Measurements from ENCODE around the gene GOLGA6C.
"Not testable (repeated sequence)": the region's sequence is repeated elsewhere in the genome, so short reads cannot be mapped to it uniquely, and the experiment has no call there.

The GOLGA6C gene

DNA sequence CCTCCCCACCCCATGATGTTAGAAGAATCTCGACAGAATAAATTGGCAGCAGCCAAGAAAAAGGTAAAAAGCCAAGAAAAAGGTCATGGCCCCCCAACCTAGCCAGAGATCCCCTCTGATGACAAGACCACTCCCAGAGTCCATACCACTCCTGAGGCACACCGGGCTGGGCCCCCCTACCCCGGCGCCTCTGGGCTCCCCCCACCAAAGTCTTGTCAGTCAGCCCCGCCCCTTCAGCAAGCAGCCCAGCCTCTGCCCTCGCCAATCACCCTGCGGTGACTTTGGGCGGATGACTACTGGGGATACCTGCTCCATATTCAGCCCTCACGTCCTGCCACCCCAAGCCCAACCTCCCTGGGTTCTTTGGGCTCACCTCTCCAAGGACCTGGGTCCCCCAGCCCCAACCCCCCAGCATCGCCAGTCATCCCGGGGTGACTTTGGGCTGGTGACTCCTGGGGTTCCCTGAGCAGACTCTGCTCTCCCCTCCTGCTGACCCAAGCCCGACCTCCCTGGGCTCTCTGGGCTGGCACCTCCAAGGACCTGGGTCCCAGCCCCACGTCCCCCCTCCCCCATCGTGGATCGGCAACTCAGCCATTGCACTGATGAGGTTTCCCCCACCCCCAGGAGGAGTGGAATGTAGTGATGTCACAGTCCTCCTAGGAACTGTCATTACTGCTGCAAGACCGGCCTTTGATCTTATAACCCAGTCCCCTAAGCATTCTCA, 648 bp downstream of the GOLGA6C start:
- not testable (repeated sequence) for DNase-seq

DNA sequence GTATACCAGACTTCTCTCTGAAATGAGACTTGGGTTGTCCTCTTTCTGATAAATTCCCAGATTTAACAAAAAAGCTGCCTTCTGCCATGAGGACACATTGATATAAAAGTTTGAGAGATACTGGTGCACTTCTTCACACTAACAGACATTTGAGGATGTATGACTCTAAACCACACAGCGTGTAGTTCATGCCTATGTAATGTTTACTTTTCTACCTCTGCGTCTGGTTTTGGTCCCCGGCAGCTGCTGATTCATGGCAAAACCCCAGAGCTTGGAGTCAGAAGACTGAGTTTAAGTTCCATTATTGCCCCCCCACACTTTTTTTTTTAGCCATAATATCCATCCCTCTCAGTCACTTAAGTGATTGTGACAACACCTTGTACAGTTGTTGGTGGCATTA, 1.7 kb downstream of the GOLGA6C start:
- DNase-seq = not testable (repeated sequence)

DNA sequence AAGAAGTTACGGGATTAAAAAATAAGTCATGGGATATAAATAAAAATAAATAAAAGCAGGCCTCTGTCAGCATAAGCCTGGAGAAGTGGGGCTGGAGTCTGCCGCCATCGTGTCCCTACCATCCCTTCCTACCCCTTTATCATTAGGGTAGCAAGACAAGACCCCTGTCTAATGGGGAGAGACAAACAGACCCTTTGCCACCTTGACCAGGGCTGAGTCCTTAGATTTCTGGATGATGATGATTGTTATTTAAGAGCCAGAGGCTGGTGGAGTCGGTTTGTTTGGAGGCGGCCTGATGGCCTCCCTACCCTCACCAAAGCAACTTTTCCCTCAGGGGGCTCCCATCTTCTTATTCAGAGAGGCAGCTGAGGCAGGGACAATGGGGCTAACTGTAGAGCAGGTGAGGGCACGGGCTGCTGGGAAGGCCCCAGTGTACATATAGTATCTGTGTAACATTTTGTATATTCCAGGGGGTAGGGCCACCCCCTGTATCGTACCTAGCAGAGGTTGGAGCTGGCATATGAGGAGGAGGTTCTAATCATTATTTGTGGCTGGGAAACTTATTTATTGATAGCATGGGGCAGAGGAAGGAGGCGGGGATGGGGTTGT, 15.7 kb downstream of the GOLGA6C start:
- DNase-seq = not testable (repeated sequence)

DNA sequence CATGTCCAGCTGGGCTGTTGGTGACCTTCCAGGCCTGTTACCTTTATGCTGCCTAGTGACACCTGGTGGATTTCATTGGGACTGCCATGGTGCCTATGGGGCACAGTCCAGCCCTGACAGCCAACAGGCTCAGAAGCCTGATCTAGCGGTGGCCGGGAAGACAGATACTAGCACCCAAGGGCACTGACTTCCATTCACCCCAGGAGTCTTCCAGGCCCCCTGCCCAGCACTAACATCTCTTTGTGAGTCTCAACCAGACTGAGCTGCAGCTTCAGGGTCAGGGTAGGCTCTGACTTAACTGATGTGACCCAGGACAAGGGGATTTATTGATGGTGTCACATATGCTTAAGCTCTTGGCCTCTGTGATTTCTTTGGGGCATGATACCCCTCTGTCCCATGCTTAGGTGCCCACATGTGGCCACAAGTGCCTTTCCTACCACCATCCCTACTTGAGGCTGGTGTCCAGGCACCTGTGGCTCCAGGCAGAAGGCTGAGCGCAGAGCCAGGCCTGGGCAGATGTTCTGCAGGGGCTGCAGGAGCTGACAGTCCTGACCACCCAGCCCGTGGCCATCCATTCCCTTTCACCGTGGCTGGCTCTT, 16.5 kb downstream of the GOLGA6C start:
- DNase-seq = peak; percentile 70

DNA sequence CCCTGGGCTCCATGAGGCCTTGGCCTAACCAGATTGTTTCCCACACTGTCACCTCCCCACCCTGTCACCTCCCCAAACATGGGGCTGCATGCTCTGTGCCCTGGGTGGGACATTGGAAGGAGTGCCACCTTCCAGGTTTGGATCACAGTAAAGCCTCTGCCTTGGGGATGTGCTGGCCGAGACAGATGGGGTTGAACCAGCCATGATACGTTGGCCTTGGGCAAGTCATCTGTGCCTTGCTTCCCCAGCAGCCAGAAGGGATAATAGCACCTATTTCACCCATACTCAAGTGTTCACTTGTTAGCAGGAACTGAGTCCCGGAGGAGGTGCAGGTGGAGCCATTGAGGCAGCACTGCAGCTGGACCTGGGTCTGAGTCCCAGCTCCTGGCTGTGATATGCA, 17.5 kb downstream of the GOLGA6C start:
- DNase-seq = not testable (repeated sequence)

DNA sequence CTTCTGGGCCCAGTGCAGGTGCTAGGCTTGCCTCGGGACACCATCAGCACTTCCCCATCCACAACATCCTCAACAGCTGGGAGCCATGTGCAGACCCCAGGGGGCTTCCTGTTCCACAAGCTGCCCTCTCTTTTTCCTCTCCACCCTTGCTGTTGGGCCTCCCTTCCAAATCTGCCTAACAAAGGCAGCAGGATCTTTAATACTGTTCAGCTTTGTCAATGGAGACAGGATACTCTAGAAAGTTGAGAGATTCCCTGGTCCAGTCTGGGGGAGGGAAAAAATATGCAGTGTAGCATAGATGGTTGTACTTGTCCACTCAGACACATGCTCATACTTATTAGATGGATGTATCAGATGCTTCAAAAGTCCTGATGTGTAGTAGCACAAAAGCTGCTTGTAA, 20.4 kb downstream of the GOLGA6C start:
- DNase-seq = not testable (repeated sequence)

DNA sequence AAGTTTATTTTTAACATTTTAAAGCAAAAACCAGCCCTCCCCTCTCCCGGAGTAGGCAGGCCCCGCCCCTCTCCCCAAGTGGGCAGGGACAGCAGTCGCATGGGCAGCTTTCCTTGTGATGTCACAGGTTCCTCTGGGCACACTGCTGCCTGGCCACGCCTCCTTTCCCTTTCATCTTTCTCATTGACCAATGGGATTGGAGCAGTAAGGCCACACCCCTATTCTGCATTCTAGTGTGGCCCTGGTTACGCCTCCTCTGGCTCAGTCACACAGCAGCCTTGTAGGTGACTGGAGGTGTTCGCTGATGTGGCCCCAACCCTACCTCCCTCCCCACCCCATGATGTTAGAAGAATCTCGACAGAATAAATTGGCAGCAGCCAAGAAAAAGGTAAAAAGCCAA, 24.4 kb downstream of the GOLGA6C start, which contains the start of gene GOLGA6D:
Gene GOLGA6D (plus strand): TSS at position 264 of the 400 bp plus-strand sequence. CDS start 41 bp downstream, at position 305.
- DNase-seq = not testable (repeated sequence)

DNA sequence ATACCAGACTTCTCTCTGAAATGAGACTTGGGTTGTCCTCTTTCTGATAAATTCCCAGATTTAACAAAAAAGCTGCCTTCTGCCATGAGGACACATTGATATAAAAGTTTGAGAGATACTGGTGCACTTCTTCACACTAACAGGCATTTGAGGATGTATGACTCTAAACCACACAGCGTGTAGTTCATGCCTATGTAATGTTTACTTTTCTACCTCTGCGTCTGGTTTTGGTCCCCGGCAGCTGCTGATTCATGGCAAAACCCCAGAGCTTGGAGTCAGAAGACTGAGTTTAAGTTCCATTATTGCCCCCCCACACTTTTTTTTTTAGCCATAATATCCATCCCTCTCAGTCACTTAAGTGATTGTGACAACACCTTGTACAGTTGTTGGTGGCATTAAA, 26.0 kb downstream of the GOLGA6C start:
- not testable (repeated sequence) for DNase-seq

DNA sequence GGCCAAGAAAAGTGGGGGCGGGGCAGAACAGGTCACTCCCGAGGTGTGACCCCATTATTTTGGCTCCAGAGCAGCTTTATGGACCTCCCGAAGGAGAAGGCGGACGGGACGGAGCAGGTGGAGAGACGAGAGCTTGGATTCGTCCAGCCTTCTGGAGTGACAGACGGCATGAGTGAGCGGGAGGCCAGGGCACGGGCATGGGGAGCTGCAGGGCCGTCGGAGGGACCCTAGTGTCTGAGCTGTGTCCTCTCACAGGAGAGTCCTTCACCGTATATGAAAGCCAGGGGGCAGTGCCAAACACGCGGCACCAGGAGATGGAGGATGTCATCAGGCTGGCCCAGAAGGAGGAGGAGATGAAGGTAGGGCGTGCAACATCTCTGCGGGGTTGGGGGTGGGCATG, 35.5 kb downstream of the GOLGA6C start:
- not testable (repeated sequence) for DNase-seq

DNA sequence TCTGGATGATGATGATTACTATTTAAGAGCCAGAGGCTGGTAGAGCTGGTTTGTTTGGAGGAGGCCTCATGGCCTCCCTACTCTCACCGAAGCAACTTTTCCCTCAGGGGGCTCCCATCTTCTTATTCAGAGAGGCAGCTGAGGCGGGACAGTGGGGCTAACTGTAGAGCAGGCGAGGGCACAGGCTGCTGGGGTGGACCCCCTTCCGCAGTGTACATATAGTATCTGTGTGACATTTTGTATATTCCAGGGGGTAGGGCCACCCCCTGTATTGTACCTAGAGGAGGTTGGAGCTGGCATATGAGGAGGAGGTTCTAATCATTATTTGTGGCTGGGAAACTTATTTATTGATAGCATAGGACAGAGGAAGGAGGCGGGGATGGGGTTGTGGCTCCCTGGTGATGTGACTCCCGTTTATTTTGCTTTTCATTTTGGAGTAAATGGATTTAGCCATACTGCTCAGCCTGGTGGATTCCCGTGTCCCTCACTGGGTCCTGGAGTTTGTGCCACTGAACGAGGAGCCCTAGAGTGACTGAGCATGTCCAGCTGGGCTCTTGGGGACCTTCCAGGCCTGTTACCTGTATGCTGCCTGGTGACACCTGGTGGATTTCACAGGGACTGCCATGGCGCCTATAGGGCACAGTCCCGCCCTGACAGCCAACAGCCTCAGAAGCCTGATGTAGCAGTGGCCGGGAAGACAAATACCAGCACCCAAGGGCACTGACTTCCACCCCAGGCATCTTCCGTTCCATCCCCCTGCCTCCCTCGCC, 40.6 kb downstream of the GOLGA6C start:
- not testable (repeated sequence) for DNase-seq

DNA sequence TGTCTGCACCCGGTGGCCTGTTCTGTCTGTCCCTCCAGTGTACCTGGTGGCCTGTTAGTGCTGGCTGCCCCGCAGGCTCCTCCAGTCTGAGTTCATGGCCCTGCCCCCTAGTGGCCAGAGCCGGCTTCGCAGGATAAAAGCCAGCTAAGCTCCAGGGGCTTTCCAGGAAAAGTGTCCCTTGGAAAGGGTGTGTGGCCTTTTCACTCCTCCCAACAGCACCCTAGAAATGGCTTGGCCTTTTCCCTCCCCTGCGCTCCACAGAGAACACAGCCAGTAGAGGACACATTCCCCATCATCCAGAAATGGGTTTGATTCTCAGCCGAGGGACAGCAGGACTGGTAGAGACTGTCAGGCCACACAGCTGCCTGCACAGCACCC, 41.2 kb downstream of the GOLGA6C start:
- DNase-seq = peak; percentile 56

DNA sequence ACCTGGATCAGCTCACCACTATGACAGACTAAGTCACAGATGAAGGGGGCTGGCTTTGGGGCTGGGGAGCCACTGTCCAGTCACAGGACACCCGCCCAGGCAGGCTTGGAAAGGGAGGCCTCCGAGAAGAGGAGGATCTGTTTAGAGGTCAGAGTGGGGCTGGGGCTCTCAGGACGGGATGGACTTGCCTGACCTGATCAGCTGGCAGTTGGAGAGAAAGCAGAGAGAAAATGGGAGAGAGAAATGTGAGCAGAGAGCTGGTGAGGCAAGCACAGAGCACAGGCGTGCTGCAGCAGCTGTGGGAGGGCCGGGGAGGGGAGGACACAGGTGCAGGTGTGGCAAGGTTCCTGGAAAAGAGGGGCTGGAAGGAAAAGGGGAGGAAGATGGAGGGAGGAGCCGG, 41.9 kb downstream of the GOLGA6C start:
- DNase-seq = not testable (repeated sequence)

DNA sequence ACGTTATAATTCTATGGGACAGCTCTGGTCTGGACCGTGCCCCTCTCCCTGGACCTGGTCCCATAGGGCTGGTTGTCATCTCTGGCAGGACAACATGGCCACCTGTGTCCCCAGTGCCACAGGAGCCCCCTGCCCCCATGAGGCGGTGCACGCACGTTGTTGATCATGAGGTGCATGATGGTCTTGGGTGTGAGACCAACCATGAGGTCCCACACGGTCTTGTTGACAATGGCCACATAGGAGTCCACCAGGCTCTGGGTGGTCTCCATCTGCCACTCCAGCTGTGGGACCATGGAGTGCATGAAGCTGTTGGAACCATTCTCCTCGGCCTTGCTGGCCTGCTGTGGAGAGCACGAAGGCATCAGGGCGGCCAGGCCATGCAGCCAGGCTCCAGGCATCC, 44.2 kb downstream of the GOLGA6C start:
- no peak for DNase-seq

DNA sequence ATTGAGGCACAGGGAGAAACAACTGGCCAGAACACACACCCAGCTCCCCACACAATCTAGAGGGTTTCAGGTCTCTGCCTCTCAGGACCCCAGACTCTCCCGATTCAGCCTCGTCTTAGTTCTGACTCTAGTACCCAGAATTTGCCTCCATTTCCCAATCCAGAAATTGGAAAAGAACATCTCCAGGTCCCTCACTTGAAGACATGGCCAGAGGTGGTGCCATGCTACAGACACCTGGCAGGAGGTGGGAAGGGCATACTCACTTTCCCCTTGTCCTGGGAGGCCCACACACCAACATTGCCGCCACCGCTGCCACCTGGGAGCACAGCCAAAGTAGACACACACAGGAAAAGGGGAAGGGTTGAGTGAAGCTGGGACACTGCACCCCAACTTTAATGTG, 44.6 kb downstream of the GOLGA6C start:
- not testable (repeated sequence) for DNase-seq

DNA sequence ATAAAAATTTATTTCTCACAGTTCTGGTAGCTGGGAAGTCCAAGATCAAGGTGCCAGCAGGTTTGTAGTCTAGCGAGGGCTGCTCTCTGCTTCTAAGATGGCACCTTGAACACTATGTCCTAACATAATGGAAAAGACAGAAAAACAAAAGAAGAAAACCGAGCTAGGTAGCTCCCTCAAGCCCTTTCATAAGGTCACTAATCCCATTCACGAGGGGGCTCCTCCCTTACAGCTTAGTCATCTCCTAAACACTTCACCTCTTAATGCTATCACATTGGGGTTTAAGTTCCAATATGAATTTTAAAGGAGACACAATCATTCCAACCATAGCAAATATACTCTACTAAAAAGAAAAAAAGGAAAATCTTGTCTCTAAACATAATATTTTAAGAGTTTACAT, 48.1 kb downstream of the GOLGA6C start:
- no peak for DNase-seq

DNA sequence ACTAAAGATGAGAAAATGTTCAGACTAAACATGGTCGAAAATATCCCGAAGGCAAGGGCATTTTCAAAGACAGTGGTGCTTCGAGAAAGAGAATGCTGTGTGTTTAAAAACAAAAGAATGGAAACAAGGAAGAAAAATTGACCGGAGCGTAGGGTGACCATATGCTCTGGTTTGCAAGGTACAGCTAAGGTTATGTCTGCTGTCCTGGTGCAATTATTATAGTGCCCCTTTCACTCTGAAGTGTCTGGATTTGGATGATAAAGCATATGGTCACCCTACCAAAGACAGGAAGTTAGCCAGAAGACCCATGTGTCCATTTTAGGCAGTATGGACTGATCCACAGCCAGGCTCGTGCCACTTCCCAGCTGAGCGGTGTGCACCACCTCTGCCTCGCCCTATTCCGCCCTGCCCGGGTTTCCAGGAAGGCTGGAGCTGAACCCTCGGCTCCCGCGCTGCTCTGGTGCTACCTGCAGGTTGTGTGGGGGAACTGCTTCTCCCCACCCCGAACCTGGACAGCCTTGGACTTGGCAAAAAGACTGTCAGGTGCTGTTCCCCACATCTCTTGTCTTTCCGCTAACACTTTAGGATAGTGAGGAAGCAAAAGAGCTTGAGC, 49.8 kb downstream of the GOLGA6C start:
- peak; percentile 14 for DNase-seq

DNA sequence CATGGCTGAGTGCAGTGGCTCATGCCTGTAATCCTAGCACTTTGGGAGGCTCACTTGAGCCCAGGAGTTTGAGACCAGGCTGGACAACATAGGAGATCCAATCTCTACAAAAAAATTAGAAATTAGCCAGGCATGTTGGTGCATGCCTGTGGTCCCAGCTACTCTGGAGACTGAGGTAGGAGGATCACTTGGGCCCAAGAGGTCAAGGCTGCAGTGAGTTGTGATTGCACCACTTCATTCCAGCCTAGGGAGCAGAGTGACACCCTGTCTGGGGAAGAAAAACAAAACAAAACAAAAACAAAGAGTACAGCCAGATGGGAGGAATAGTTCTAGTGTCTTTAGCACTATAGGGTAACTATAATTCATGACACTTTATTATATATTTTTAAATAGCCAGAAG, 51.6 kb downstream of the GOLGA6C start:
- no peak for DNase-seq

DNA sequence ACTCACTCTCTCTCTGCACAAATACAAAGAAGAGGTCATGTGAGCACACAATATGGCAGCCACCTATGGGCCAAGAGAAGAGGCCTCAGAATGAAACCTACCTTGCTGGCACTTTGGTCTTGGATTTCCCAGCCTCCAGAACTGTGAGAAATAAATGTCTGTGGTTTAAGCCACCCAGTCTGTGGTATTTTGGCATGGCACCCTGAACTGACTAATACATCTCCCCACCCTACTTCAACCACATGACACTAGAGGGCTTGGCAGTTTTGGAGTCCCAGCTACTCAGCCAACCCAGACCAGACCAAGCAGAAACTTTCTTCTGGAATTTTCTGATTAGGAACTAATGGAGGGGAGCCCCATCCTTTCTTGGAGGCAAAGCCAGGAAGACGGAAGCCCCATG, 54.4 kb downstream of the GOLGA6C start:
- DNase-seq = peak; percentile 6

DNA sequence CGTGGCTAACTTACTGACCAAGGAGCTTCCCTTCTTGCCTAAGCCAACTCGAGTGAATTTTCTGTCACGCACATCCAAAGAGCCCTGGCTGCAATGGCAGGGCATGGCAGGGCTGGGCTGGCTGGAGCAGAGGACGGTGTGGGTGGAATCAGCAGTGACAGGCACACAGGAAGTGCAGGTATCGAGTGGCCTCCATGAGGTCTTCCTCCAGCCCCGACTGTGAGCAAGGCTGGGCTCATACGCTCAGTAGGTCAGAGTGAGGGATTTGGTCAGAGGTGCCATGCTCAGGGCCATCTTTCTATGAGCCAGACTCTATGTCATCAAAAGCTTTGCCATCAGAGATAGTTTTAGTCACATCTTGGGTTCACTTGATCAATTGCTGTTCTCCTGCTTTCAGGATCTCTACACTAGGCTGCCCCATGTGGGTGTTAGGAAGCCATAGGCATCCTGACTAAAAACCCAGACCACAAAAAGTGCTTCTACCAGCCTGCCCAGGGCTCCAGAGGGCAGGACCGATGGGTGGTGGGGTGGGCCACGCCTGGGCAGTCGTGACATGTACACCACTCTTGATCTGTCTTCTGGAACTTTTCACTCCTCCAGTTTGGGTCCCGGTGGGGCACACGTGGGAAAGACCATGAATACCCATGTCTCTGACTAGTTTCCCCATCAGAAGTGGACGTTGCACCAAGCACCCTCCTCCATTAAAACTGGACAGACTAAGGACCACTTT, 55.1 kb downstream of the GOLGA6C start:
- DNase-seq = no peak

DNA sequence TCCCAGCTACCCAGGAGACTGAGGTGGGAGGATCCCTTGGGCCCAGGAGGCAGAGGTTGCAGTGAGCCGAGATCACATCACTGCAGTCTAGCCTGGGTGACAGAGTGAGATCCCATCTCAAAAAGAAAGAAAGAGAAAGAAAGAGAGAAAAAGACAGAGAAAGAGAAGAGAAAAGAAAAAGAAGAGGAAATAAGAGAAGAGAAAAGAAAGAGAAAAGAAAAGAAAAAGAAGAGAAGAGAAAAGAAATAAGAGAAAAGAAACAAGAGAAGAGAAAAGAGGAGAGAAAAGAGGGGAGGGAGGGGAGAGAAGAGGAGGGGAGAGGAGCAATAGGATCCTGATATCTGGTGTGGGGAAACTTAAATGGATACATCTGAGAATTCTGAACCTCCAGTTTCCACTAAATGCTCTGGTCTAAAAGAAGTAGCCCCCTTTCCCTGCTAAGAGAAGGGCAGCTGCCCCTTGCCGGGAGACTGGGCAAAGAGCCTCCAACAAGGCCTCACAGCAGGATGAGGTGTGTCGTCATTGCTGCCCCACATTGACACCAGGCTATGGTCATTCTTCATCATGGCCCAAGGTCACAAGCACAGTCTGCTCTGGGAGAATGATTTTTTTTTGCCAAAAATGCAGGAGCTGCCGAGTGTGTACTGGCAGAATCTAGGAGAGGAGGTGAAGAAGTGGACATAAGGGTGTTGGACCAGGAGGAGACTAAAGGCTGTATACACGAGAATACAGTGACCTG, 56.6 kb downstream of the GOLGA6C start:
- DNase-seq = no peak

DNA sequence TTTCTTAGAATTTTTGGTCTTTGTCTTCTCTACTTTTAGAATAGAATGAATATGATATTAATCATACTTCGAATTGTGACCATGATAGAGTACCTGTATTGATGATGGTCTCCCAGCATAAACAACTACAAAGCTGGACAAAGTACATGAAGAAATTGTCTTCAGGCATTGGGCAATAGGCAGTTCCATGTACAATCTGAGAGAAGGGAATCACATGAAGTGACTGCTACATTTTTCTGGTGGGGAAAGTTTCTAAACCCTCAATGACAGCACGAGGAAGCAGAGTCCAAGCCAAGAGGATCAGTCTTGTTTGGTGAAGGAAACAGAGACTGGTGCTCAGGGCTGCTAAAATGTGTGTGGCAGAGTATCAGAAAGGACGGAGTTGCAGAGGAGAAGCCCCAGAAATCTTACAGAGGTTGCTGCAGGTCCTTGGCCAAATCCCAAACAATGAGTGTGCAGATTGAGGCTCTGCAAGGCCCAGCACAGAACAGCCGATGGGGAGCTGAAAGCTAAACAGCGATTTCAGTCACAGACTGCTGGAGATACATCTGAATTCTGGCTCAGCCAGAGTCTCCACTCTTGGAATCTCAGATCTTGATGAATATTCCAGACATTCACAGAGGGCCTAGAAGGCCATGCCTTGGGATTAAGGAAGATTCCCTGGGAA, 61.2 kb downstream of the GOLGA6C start:
- DNase-seq = not testable (repeated sequence)

Measured in stimulated activated CD4-positive, alpha-beta T cell treated with anti-CD3 and anti-CD28 coated beads, Interleukin-1b, Interleukin-23, amount 100 ng/mL, for 48 hours (primary cell).